Chondrocyte (in vitro differentiated cells): ENCODE results near the gene FUBP3. TPM values are rescaled to one million over a fixed set of nuclear protein-coding genes. Genes with fewer than 3 reads are reported as not detected.

ENCODE experiments used
- DNase-seq: peaks from one replicate; pipeline ENCODE4 v3.0.0; 2021; ENCODE audit warnings: mixed read lengths, low spot score
- H3K27ac Mint-ChIP-seq: one replicate; pipeline ENCODE4 v1.8.0; 2021; ENCODE audit warnings: mild to moderate bottlenecking, moderate library complexity, mixed read lengths; ENCODE audit not compliant: unreplicated experiment
- H3K27me3 Mint-ChIP-seq: 2 replicates; pipeline ENCODE4 v1.8.0; 2021; ENCODE audit warnings: low read depth, mixed read lengths
- H3K36me3 Mint-ChIP-seq: 2 replicates; pipeline ENCODE4 v1.8.0; 2021; ENCODE audit warnings: low read depth, mixed read lengths
- H3K4me1 Mint-ChIP-seq: 2 replicates; pipeline ENCODE4 v1.8.0; 2021; ENCODE audit warnings: low read depth, mild to moderate bottlenecking, mixed read lengths
- H3K4me3 Mint-ChIP-seq: one replicate; pipeline ENCODE4 v1.8.0; 2021; ENCODE audit warnings: mild to moderate bottlenecking, moderate library complexity, mixed read lengths; ENCODE audit not compliant: unreplicated experiment
- H3K9me3 Mint-ChIP-seq: 2 replicates; pipeline ENCODE4 v1.8.0; 2021; ENCODE audit warnings: low read depth, mixed read lengths
- total RNA-seq: library from RNA; stranded (reverse); gene quantifications from 3 replicates; pipeline ENCODE4 v1.2.1, GENCODE V29; 2021
- TF ChIP-seq, protein P1 (sequence below): fragments of 200-600 bp; sonication (generic); IDR thresholded peaks from 2 replicates; pipeline ENCODE4 v1.5.0; 2021; ENCODE audit warnings: antibody characterized with exemption, mild to moderate bottlenecking, moderate library complexity

Gene FUBP3
- total RNA-seq, 1 donor from 2014 or later, result 52.8 TPM

DNA sequence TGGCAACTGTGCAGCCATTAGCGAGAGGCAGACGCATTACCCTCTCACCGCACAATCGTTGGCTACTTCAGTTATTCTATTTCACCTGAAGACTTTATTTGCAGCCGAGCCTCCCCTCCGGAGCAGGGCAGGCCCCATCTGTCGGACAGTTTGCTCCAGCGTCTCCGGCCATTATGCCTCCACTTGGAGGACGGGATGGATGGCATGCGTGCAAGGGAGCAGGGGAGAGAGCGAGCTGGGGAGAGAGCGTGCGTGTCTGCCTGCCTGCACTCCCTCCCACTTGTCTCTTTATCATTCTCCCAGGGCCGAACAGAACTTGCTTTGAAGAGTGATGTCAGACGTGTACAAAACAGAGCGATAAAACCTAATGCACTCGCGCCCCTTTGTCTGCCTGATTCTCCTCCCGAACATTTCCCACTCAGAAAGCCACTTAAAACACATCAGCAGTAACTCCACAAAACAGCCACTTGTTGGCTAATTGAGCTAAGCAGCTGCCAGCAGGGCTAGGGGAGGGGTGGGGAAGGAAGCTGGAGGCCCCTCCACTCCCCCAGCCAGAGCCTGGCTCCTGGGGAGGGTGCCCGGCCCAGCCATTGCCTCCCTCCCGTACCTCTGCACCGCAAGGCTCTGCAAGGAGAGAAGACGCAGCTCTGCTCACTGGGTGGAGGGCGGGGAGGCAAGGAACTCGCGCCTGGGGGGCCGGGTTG lies 43.4 kb upstream of the FUBP3 start:
- Mint-ChIP-seq H3K4me3 (no peak overlapping the region), H3K27ac (no peak overlapping the region), H3K36me3 (peaks cover 1% of the 10 kb centered on the region), H3K4me1 (peaks cover 12% of the 10 kb centered on the region), H3K9me3 (no peaks in the 10 kb centered on the region), H3K27me3 (peaks cover 49% of the 10 kb centered on the region)
- TF ChIP-seq, protein P1, sequence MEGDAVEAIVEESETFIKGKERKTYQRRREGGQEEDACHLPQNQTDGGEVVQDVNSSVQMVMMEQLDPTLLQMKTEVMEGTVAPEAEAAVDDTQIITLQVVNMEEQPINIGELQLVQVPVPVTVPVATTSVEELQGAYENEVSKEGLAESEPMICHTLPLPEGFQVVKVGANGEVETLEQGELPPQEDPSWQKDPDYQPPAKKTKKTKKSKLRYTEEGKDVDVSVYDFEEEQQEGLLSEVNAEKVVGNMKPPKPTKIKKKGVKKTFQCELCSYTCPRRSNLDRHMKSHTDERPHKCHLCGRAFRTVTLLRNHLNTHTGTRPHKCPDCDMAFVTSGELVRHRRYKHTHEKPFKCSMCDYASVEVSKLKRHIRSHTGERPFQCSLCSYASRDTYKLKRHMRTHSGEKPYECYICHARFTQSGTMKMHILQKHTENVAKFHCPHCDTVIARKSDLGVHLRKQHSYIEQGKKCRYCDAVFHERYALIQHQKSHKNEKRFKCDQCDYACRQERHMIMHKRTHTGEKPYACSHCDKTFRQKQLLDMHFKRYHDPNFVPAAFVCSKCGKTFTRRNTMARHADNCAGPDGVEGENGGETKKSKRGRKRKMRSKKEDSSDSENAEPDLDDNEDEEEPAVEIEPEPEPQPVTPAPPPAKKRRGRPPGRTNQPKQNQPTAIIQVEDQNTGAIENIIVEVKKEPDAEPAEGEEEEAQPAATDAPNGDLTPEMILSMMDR, result no peak
- no peak for DNase-seq

DNA sequence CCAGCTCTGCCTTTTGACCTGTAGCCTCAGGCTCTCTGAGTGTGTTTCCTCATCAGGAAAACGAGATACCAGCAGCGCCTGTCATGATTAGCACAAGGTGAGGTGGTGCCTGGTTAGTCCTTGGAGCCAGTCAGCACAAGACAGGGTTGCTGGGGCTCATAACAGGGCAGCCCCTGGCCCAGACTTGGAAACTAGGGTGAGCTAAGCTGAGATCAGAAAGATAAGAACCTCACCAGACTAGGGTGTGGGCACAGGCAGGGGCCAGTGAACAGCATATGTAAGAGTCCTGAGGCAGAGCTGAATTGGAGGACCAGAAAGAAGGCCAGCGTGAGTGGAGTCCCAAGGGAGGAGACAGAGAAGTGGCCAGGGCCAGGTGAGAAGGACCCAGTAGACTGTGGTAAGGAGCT lies 42.7 kb upstream of the FUBP3 start:
- H3K27me3 Mint-ChIP-seq, result peaks cover 52% of the 10 kb centered on the region
- no peak for DNase-seq
- peaks cover 1% of the 10 kb centered on the region for H3K36me3 Mint-ChIP-seq
- no peak overlapping the region for H3K27ac Mint-ChIP-seq
- H3K4me3 Mint-ChIP-seq, result no peak overlapping the region
- TF ChIP-seq, protein P1, result no peak
- H3K4me1 Mint-ChIP-seq, result peaks cover 12% of the 10 kb centered on the region
- H3K9me3 Mint-ChIP-seq, result no peaks in the 10 kb centered on the region

DNA sequence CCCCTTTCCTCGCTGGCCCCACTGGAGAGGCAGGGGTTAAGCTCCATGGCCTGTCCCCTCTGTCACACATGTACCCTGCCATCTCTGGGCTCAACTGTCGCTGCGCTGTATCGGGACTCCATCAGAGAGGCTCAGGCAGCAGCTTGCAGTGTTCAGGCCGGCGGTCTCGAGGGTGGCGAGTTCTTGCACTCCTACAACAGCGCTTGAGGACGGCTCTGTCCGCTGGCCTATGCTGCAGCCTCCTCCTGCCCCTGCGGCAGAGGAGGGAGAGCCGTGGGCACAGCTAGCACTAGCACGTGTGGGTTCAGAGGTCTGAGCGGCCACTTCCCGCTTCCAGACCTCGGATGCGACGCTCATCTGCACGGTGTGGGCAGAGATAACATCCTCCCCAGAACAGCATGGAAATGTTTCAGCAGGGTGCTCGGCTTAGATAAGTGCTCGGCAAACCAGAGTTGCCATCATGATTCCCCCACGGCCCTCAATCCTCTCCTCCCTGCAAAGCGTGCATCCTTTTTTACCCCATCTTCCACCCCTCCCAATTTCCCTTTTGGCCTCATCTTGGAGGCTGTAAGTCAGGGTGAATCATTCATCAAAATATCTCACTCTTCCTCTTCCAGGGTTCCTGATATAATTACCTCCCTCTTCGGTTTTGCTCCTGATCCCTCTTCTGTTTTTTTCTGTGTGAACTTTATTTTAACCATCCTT lies 41.9 kb upstream of the FUBP3 start:
- no peak overlapping the region for H3K4me3 Mint-ChIP-seq
- H3K4me1 Mint-ChIP-seq, result peaks cover 12% of the 10 kb centered on the region
- TF ChIP-seq, protein P1, result no peak
- H3K27ac Mint-ChIP-seq, result no peak overlapping the region
- no peak for DNase-seq
- H3K36me3 Mint-ChIP-seq, result peaks cover 1% of the 10 kb centered on the region
- no peaks in the 10 kb centered on the region for H3K9me3 Mint-ChIP-seq
- H3K27me3 Mint-ChIP-seq, result peaks cover 53% of the 10 kb centered on the region

DNA sequence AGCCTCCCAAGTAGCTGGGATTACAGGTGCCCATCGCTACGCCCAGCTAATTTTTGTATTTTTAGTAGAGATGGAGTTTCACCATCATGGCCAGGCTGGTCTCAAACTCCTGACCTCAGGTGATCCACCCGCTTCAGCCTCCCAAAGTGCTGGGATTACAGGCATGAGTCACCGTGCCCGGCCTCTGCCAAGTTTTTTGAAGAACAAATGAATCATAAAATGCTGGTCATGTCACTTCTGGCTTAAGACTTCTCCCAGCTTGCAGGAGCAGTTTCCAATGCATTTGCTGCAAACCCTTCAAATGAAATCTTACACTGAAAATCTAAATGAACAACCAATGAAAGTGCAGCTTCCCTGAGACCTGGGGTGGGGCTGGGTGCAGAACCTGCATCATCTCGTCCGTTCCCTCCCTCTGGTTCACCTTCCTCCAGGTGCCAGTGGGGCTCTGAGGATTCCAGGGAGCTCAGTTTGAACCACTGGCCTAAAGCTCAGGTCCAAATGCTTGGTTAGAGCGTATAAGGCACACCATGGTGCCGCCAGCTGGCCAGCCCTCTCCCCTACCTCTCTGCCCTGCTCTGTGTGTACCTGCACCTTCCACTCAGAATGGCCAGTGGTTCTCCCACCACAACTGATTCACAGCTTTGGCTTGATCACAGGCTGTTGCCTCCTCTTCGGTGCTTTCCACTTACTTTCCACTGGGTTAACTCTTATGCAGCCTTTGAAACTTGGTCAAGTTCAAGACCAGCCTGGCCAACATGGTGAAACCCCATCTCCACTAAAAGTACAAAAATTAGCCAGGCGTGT lies 39.8 kb upstream of the FUBP3 start:
- Mint-ChIP-seq H3K27ac (no peak overlapping the region), H3K4me3 (no peak overlapping the region), H3K9me3 (no peaks in the 10 kb centered on the region), H3K4me1 (peaks cover 12% of the 10 kb centered on the region), H3K27me3 (peaks cover 54% of the 10 kb centered on the region), H3K36me3 (peaks cover under 1% of the 10 kb centered on the region)
- TF ChIP-seq, protein P1, result no peak
- DNase-seq, result no peak

DNA sequence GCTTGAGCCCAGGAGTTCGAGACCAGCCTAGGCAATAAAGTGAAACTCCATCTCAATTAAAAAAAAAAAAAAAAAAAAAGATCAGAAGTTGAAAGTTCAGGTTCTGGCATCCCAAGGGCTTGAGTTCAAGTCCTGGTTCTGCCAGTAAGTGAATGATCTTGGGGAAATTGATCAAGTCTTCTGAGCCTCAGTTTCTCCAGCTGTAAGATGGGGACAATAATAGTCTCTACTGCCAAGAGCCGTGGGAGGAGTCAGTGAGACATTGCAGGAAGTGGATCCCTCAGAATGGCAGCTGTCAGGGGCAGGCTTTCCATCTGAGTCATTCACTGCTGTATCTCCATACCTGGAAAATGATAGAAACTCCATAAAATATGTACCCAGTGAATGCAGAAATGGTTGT lies 37.8 kb upstream of the FUBP3 start:
- Mint-ChIP-seq H3K27ac (no peak overlapping the region), H3K9me3 (no peaks in the 10 kb centered on the region), H3K4me3 (no peak overlapping the region), H3K4me1 (peaks cover 12% of the 10 kb centered on the region), H3K36me3 (no peaks in the 10 kb centered on the region), H3K27me3 (peaks cover 50% of the 10 kb centered on the region)
- TF ChIP-seq, protein P1, result no peak
- no peak for DNase-seq
